Measurements from ENCODE around the gene CLN3.
A peak's percentile ranks its signal among the peaks of the same experiment; 100 is the strongest.
"Not testable (repeated sequence)": the region's sequence is repeated elsewhere in the genome, so short reads cannot be mapped to it uniquely, and the experiment has no call there.

CLN3 gene

GRCh38 chr16:28492511-28492910 is 637 bp upstream of the CLN3 start:
- TF ChIP-seq CTCF (IDR thresholded peaks at IDR 0.05; ENCODE audit: control insufficient read depth, extremely low read depth, insufficient read depth) = no peak
- H3K4me3 ChIP-seq (ENCODE audit: low read depth, low read length) = peak overlapping the region; percentile 100
- no peak for DNase-seq (ENCODE audit: low read depth)

GRCh38 chr16:28491230-28491969 is 474 bp downstream of the CLN3 start:
- DNase-seq (ENCODE audit: low read depth) = no peak
- peak; percentile 38; the same call in 1 of the 2 replicates for TF ChIP-seq CTCF (IDR thresholded peaks at IDR 0.05; ENCODE audit: control insufficient read depth, extremely low read depth, insufficient read depth)
- peak overlapping the region; percentile 100 for H3K4me3 ChIP-seq (ENCODE audit: low read depth, low read length)

- no peak for TF ChIP-seq CTCF (IDR thresholded peaks at IDR 0.05; ENCODE audit: control insufficient read depth, extremely low read depth, insufficient read depth)
- H3K4me3 ChIP-seq (ENCODE audit: low read depth, low read length) = no peak overlapping the region
- no peak for DNase-seq (ENCODE audit: low read depth)
Measured at GRCh38 chr16:28486266-28486665, 5.6 kb downstream of the CLN3 start.

GRCh38 chr16:28483361-28483760 is 8.5 kb downstream of the CLN3 start:
- H3K4me3 ChIP-seq (ENCODE audit: low read depth, low read length); DNase-seq (ENCODE audit: low read depth): not testable (repeated sequence)

GRCh38 chr16:28482026-28482425 is 9.8 kb downstream of the CLN3 start:
- H3K4me3 ChIP-seq (ENCODE audit: low read depth, low read length) = no peak overlapping the region
- TF ChIP-seq CTCF (IDR thresholded peaks at IDR 0.05; ENCODE audit: control insufficient read depth, extremely low read depth, insufficient read depth) = no peak

GRCh38 chr16:28478506-28479180 is 13.2 kb downstream of the CLN3 start:
- no peak overlapping the region for H3K4me3 ChIP-seq (ENCODE audit: low read depth, low read length)
- DNase-seq (ENCODE audit: low read depth) = no peak
- TF ChIP-seq CTCF (IDR thresholded peaks at IDR 0.05; ENCODE audit: control insufficient read depth, extremely low read depth, insufficient read depth) = no peak

More at GRCh38 chr16:28482026-28482425, 9.8 kb downstream of the CLN3 start:
- no peak for DNase-seq (ENCODE audit: low read depth)

- no peak for TF ChIP-seq CTCF (IDR thresholded peaks at IDR 0.05; ENCODE audit: control insufficient read depth, extremely low read depth, insufficient read depth)
- no peak overlapping the region for H3K4me3 ChIP-seq (ENCODE audit: low read depth, low read length)
- no peak for DNase-seq (ENCODE audit: low read depth)
Measured at GRCh38 chr16:28477311-28477920, 14.5 kb downstream of the CLN3 start.

Data from LNCaP clone FGC (cell line).